CD4-positive, alpha-beta T cell treated with Interleukin-6 for 4 hours (primary cell): ENCODE results near the gene LMBR1.
"Not testable (repeated sequence)": the region's sequence is repeated elsewhere in the genome, so short reads cannot be mapped to it uniquely, and the experiment has no call there.

ENCODE experiments used
- DNase-seq: peaks from one replicate; pipeline ENCODE4 v3.0.0-alpha.2; 2020; ENCODE audit warnings: mixed read lengths

The LMBR1 gene, protein sequence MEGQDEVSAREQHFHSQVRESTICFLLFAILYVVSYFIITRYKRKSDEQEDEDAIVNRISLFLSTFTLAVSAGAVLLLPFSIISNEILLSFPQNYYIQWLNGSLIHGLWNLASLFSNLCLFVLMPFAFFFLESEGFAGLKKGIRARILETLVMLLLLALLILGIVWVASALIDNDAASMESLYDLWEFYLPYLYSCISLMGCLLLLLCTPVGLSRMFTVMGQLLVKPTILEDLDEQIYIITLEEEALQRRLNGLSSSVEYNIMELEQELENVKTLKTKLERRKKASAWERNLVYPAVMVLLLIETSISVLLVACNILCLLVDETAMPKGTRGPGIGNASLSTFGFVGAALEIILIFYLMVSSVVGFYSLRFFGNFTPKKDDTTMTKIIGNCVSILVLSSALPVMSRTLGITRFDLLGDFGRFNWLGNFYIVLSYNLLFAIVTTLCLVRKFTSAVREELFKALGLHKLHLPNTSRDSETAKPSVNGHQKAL

GRCh38 chr7:156892821-156893706, at the start of gene LMBR1:
LMBR1 (minus strand) TSS chr7:156893183; CDS start chr7:156892993, 190 bp downstream.
- DNase-seq: peak; percentile 96

- DNase-seq: peak; percentile 23
Observed at GRCh38 chr7:156942708-156943090, 49.7 kb upstream of the LMBR1 start.

GRCh38 chr7:156941393-156942182, 48.6 kb upstream of the LMBR1 start:
- no peak for DNase-seq

DNA sequence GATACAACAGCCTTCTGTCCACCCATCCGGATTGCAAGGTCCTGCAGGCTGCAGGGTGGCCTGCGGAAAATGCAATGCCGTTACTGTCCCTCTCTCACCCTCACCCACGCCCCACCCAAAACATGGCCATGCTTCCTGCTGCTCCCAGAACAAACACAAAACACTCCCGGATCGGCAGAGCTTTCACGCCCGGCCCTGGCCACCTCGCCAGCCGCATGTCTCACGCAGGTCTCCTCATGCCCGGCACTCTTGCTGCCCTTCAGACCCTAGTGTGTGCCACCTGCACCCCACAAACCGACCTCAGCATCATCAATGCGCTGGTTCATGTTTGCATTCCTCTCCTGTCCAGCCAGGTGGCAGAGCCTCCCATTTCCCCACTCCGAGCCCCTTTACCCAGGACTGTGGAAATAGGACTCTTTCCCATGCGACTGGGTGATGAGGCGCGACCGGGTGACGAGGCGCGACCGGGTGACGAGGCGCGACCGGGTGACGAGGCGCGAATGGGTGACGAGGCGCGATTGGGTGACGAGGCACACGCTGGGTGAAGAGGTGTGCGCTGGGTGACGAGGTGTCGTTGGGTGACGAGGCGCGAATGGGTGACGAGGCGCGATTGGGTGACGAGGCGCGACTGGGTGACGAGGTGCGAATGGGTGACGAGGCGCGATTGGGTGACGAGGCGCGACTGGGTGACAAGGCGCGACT, 47.6 kb upstream of the LMBR1 start:
- DNase-seq: no peak

DNA sequence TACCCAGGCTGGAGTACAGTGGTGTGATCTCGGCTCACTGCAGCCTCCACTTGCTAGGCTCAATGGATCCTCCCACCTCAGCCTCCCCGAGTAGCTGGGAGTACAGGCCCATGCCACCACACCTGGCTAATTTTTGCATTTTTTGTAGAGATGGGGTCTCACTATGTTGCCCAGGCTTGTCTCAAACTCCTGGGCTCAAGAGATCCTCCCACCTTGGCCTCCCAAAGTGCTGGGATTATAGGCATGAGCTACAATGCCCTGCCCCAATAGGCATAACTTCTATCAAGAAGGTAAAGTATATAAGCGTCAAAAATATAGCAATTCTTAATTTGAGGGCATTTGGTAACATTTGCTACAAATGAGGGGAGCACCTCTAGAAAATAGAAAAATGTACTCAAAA, 43.8 kb upstream of the LMBR1 start:
- not testable (repeated sequence) for DNase-seq

- no peak for DNase-seq
Observed at GRCh38 chr7:156935250-156935649, 42.3 kb upstream of the LMBR1 start.

- DNase-seq: no peak
Observed at GRCh38 chr7:156932006-156932405, 39.0 kb upstream of the LMBR1 start.

GRCh38 chr7:156929789-156930539, 37.0 kb upstream of the LMBR1 start:
- DNase-seq: peak; percentile 20

DNA sequence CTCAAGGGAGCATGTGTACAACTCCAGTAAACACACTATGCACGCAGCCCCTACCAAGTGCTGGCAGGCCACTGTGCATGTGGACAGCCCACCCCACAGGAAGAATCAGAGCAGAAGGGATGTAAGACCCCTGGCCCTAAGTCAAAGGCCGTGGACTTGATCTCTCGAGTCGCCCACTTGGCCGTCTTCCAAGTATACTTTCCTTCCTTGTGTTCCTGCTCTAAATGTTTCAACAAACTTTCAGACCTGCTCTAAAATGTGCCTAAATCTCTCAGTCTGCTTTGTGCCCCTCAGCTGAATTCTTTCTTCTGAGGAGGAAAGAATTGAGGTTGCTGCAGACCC, 35.4 kb upstream of the LMBR1 start:
- no peak for DNase-seq

DNA sequence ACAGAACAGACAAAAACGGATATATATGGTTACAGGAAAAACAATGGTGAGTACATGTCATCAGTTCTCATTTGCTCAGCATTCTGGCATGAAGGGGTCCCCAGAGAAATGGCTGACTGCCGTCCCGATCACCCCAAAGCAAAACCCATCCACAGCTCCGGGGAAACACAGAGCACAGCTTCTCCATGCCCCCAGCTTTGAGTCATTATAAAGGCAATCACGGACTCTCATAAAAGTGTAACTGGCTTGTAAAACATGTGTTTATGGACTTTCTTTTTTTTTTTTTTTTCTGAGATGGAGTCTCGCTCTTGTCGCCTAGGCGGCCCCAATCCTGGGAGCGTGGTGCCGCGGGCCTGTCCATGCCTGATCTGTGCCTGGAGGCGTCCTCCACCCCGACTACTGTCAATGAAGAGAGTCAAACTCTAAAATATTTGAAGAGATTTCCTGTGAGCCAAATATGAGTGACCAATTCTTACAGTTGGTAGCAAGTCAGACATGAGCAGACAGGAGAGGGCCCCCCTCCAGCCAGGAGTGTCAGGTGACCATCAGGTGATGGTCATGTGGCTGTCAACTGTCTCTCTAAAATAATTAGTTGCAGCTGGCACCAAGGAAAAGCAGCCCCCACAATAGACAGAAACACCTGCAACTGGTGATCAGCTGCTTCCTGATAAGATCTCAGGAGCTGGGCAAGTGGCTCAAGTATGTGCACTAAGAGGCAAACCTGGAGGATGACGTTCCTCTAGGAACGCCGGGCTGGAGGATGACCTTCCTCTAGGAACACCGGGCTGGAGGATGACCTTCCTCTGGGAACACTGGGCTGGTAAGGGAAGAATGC, 34.8 kb upstream of the LMBR1 start:
- no peak for DNase-seq

DNA sequence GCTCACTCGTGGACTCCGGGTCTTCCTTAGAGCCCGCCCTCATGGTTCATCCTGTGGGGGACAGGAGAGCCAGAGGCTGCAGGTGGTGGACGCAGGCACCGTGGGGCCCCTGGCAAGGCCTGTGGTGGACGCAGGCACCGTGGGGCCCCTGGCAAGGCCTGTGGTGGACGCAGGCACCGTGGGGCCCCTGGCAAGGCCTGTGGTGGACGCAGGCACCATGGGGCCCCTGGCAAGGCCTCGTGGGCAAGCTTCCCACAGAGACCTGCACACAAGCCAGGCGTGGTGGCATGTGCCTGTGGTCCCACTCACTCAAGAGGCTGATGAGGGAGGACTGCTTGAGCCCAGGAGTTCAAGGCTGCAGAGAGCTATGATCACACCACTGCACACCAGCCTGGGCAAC, 32.8 kb upstream of the LMBR1 start:
- not testable (repeated sequence) for DNase-seq

DNA sequence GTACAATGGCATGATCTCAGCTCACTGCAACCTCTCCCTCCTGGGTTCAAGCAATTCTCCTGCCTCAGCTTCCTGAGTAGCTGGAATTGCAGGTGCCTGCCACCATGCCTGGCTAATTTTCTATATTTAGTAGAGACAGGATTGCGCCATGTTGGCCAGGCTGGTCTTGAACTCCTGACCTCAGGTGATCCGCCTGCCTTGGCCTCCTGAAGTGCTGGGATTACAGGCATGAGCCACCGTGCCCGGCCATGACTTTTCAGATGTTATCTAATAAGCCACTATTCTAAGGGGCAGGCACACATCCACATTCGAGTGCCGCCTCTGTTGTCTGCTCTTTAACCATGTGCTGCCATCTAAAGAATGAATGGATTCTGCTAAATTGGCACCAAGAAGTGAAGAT, 29.3 kb upstream of the LMBR1 start:
- DNase-seq: not testable (repeated sequence)

DNA sequence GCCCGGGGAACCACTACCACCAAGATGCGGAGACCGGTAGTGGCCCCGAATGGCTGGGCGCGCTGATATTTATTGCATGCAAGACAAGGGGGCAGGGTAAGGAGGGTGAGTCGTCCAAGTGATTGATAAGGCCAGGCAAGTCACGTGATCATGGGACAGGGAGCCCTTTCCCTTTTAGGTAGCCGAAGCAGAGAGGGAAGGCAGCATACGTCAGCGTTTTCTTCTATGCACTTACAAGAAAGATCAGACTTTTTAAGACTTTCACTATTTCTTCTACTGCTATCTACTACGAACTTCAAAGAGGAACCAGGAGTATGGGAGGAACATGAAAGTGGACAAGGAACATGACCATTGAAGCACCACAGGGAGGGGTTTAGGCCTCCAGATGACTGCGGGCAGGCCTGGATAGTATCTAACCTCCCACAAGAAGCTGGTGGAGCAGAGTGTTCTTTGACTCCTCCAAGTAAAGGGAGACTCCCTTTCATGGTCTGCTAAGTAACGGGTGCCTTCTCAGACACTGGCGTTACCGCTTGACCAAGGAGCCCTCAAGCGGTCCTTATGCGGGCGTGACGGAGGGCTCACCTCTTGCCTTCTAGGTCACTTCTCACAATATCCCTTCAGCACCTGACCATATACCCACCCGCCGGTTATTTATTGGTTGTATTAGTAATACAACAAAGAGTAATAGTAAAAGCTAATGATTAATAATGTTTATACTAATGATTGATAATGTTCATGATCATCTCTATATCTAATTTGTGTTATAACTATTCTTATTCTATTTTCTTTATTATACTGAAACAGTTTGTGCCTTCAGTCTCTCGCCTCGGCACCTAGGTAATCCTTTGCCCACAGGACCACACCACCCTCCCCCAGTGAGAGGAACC, 27.7 kb upstream of the LMBR1 start:
- DNase-seq: not testable (repeated sequence)

DNA sequence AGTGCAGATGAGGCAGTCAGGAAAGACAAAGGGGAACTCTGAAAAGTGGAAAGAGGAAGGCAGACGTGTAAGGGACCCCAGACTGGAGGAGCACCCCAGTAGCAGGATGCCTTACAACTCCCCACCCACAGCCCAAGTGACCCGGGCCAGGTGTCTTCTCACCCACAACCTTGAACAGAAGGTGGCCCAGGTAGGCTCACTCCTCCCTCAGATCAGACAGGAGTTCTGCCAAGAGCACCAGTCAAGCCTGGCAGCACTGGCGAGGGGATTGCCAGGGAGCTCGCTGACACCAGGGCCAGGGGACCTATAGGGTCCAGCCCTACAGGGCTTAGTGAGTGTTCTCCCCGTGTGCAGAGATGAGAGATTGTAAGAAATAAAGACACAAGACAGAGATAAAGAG, 27.1 kb upstream of the LMBR1 start:
- DNase-seq: no peak

DNA sequence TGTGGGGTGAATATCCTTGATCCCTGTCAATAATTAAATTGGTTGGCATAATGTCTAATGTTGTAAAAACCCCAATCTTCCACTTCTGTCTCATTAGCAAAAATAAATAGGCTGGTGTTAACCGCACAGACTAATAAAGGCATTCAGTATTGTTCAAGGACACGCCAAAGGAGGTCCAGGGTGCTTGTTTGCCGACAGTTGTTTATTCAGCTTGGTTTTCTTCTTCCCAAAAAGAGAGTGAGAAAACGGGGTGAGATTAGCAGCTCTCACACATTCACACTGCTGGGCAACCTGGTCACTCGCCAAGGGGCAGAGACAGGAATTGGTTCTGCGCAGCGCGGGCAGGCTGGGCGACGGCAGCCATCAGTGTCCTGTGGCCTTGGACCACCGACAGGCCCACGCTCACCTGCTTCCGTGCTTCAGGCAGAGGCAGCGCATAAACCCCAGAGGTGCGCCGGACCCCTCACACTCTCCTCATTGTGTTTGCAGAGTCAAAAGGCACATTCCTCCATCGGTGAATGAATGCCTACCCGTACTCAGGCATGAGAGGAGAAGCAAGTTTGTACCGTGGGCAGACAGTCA, 26.2 kb upstream of the LMBR1 start:
- DNase-seq: no peak

- DNase-seq: no peak
Observed at GRCh38 chr7:156918635-156919034, 25.7 kb upstream of the LMBR1 start.

GRCh38 chr7:156909574-156910252, 16.7 kb upstream of the LMBR1 start:
- not testable (repeated sequence) for DNase-seq

DNA sequence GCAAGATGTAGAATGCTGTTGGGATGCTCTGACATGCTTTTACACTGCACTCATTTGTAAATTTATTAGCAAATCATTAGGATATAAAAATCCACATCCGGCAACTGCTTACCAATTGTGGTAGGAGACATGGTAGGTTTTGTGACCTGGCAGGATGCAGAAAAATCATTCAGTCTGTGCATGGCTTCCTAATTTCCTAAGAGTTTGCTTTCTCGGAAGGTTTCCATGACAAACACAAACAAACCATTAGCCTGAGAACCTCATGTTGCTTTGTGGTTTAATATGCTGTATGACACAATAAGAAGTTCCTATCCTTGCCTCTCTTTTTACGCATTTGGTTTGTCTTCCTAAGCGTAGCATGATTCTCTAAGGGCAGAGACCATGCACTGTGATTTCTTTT, 14.7 kb upstream of the LMBR1 start:
- DNase-seq: no peak
